GM13976 (cell line): Measurements from ENCODE around the gene CACTIN.

Experiments used
- DNase-seq: peaks from one replicate; pipeline ENCODE4 v3.0.0; 2012; ENCODE audit warnings: low spot score
- in situ Hi-C: fragments of 300-500 bp; cut with MboI; formaldehyde crosslinking; loops from one replicate; pipeline ENCODE4 v1.12.0; 2022; ENCODE audit warnings: low sequenced_read_pairs, mixed read lengths, inconsistent platforms; ENCODE audit not compliant: unreplicated experiment
- TF ChIP-seq, protein P1 (sequence below): IDR thresholded peaks from 2 replicates; pipeline ENCODE4 v1.5.1; 2012; ENCODE audit warnings: borderline replicate concordance, mild to moderate bottlenecking; ENCODE audit not compliant: insufficient read depth; ENCODE audit errors: extremely low read depth, missing control alignments, control extremely low read depth

CACTIN gene

DNA sequence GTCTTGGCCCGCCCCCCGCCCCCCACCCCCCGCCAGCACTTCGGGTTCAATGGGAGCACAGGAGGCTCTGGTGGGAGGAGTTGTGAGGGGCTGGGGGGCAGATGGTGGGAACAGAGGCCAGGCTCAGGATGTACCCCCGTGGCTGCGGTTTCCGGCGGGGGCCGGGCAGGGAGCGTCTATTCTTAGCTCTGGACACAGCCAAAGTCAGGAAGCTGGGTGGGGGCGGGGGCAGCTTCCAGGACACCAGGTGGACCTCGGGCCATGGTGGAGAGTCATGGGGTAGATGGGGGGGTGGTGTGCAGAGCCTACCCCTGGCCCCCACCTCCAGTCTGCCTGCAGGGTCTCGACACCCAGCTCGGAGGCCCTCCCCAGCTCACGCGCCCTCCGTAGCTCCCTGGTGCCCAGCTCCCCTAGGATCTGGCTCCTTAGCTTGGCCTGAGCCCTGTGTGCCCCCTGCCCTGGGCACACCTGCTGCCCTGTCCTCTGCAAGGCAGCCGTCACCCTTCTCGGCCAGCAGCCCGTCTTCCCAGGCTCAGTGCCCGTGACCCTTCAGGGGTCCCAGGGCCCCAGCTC lies 17.8 kb downstream of the CACTIN start:
- no peak for DNase-seq
- TF ChIP-seq, protein P1, sequence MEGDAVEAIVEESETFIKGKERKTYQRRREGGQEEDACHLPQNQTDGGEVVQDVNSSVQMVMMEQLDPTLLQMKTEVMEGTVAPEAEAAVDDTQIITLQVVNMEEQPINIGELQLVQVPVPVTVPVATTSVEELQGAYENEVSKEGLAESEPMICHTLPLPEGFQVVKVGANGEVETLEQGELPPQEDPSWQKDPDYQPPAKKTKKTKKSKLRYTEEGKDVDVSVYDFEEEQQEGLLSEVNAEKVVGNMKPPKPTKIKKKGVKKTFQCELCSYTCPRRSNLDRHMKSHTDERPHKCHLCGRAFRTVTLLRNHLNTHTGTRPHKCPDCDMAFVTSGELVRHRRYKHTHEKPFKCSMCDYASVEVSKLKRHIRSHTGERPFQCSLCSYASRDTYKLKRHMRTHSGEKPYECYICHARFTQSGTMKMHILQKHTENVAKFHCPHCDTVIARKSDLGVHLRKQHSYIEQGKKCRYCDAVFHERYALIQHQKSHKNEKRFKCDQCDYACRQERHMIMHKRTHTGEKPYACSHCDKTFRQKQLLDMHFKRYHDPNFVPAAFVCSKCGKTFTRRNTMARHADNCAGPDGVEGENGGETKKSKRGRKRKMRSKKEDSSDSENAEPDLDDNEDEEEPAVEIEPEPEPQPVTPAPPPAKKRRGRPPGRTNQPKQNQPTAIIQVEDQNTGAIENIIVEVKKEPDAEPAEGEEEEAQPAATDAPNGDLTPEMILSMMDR: no peak
- in situ Hi-C loops: no loop called here

GRCh38 chr19:3608079-3608641 lies 18.4 kb downstream of the CACTIN start:
- in situ Hi-C loops: no loop called here
- TF ChIP-seq, protein P1: no peak
- no peak for DNase-seq

DNA sequence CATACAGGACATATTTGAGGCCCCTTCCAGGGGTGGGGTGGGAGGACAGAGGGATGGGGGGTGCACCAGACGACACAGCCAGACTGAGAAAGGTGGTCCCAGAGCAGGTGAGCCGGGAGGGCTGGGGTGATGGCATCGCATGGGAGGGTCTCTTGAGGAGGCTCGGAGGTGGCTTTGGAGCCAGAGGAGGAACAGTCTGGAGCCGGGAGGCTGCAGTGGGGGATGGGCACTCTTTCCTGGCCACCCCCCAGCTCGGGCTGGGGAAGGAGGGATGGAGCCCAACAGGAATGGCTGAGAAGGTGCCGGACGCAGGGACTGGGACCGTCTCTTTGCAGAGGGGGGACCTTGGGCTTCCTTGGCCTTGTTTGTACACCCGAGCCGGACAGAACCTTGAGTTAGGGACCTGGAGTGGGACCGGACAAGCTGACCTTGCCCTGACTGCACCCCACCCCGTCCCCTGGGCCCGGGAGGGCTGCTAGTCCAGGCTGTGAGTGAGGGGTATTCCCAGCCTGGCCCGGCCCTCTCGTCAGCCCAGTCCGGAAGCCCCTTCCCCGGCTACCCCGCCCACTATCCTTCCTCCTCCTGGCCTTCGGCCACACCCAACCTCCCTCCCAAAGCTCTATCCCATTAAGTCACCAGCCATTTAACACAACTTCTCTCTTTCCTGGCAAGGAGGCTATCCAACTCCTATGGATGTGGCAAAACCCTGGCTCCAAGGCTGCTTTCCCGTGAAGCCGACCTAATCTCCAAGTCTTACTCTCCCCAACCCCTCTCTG lies 19.1 kb downstream of the CACTIN start:
- TF ChIP-seq, protein P1: no peak
- in situ Hi-C loops: no loop called here

DNA sequence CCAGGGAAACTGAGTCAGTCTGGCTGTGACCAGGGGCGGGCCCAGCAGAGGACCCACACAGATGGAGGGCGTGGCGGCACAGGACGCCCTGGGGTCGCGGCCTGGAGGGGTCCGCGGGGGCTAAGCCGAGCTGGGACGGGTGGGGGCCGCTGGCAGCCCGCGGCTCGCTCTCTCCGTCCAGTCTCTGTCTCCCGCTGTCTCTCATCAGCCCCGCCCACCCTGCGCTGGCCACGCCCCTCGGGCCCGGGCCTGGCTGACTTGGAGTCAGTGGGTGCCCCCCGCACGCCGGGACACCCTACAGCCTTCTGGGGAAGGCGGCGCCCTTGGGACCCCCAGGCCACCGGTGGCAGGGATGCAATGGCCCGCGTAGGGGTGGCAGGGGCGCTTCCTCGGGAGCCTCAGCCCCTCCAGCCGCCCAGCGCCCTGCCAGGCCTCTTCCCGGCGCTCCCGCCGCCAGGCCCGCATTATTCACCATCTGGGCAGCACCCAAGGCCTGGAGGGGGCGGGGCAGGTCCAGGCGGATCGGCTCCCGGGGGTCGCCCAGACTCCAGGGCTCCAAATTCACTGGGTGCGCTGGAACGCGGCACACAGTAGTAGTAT lies 19.8 kb downstream of the CACTIN start, which contains the start of gene TBXA2R:
Gene TBXA2R, minus strand, starts transcription at position 186 of the 600 bp plus-strand sequence. CDS start 6,241 bp downstream, outside the sequence.
- peak; percentile 85 for DNase-seq
- in situ Hi-C loops: no loop called here
- TF ChIP-seq, protein P1: no peak

More for the DNA sequence above, 19.1 kb downstream of the CACTIN start:
- DNase-seq: no peak

DNA sequence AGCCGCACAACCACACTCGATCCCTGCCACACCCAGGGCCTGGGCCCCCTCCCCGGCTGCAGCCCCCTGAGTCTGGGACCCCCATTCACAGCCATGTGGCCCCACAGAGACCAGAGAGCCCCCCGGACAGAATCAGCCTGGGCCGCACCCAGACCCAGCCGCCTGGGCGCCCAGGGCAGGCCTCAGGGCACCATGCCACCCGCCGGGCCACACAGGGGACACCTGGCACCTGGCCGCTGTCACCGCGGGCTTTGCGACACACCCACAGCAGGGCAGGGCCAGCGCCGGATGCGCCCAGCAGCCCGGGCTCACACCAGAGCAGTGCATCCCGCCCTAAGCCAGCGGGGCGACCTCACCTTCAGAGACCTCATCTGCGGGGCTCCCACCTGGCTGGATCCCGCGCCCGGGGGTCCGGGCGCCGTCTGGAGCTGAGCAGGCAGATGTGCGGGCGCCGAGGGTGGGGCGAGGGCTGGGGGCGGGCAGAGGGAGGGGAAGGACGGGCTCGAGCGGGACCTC lies 20.4 kb downstream of the CACTIN start:
- in situ Hi-C loops: no loop called here
- DNase-seq: no peak
- TF ChIP-seq, protein P1: no peak

DNA sequence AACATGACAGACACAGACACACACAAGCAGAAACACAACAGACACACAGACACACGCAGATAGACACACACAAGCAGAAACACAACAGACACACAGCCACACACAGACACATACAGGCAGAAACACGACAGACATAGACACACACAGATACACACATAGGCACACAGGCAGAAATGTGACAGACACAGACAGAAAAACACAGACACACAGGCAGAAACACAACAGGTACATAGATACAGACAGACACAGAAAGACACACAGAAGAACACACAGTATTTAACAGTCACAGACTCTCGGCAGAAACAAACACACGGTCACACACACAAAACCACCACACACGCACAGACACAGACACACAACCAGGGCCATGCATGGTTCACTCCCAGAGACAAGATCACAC lies 20.8 kb downstream of the CACTIN start:
- no peak for DNase-seq
- TF ChIP-seq, protein P1: no peak
- in situ Hi-C loops: no loop called here
